HEK293 (cell line): Measurements from ENCODE around the gene ZNF438.

Experiments used
- CTCF ChIA-PET: fragments of 350-600 bp; formaldehyde crosslinking; extraction: SDS; loops from one replicate; lab custom pipeline; 2021; ENCODE audit warnings: antibody characterized with exemption; lab: Yijun Ruan, JAX
- POLR2A ChIA-PET: fragments of 300-600 bp; formaldehyde crosslinking; extraction: SDS; loops from one replicate; lab custom pipeline; 2020; ENCODE audit warnings: antibody characterized with exemption, inconsistent platforms; lab: Yijun Ruan, JAX
- H3K27ac ChIP-seq: fragments of 200-500 bp; sonication (Bioruptor generic); 2 replicates; pipeline ENCODE4 v1.5.1; 2014; ENCODE audit warnings: low read depth, low read length, control low read depth, inconsistent platforms; ENCODE audit errors: extremely low read depth
- H3K36me3 ChIP-seq, 2 experiments: fragments of 200-500 bp in 1 of 2; sonication (Bioruptor generic) in 1 of 2; 1 replicate in 1 of 2; 2 replicates in 1 of 2; pipeline ENCODE4 v1.5.1; 2014 to 2017; ENCODE audit warnings: inconsistent platforms in 2 of 2, low read length in 2 of 2; ENCODE audit not compliant: control insufficient read depth in 2 of 2, insufficient read depth in 1 of 2
- H3K4me1 ChIP-seq: fragments of 200-500 bp; sonication (Bioruptor generic); 2 replicates; pipeline ENCODE4 v1.5.1; 2014; ENCODE audit warnings: mild to moderate bottlenecking, low read length, inconsistent platforms; ENCODE audit not compliant: control insufficient read depth, insufficient read depth
- H3K4me3 ChIP-seq: 2 replicates; pipeline ENCODE4 v1.5.1; 2011; ENCODE audit warnings: low read depth, mild to moderate bottlenecking, control low read depth, low read length, moderate library complexity
- H3K9me3 ChIP-seq: fragments of 200-500 bp; sonication (Bioruptor generic); 2 replicates; pipeline ENCODE4 v1.5.1; 2014; ENCODE audit warnings: low read depth, low read length, inconsistent platforms; ENCODE audit not compliant: control insufficient read depth, insufficient read depth
- BCL11A ChIP-seq: fragments of 450-650 bp; formaldehyde crosslinking; IDR thresholded peaks from 2 replicates; pipeline ENCODE4 v1.5.1; 2016; ENCODE audit warnings: low read depth, missing biosample characterization, missing genetic modification characterization
- GLI2 ChIP-seq: fragments of 450-650 bp; formaldehyde crosslinking; IDR thresholded peaks from 2 replicates; pipeline ENCODE4; 2017; ENCODE audit warnings: missing biosample characterization, missing genetic modification characterization, low read depth, borderline replicate concordance
- GLIS1 ChIP-seq: fragments of 450-650 bp; formaldehyde crosslinking; IDR thresholded peaks from 2 replicates; pipeline ENCODE4 v1.5.1; 2016; ENCODE audit warnings: missing biosample characterization, missing genetic modification characterization
- GLIS2 ChIP-seq: fragments of 450-650 bp; formaldehyde crosslinking; IDR thresholded peaks from 2 replicates; pipeline ENCODE4 v1.5.1; 2016; ENCODE audit warnings: missing biosample characterization, missing genetic modification characterization
- KLF1 ChIP-seq: fragments of 450-650 bp; formaldehyde crosslinking; IDR thresholded peaks from 2 replicates; pipeline ENCODE4 v1.5.1; 2016; ENCODE audit warnings: missing biosample characterization, missing genetic modification characterization
- KLF16 ChIP-seq: fragments of 450-650 bp; formaldehyde crosslinking; IDR thresholded peaks from 2 replicates; pipeline ENCODE4 v1.5.1; 2017; ENCODE audit warnings: missing biosample characterization, missing genetic modification characterization
- REPIN1 ChIP-seq: fragments of 450-650 bp; formaldehyde crosslinking; IDR thresholded peaks from 2 replicates; pipeline ENCODE4 v1.5.1; 2017; ENCODE audit warnings: missing biosample characterization, missing genetic modification characterization, low read depth
- SCRT1 ChIP-seq: fragments of 450-650 bp; formaldehyde crosslinking; IDR thresholded peaks from 2 replicates; pipeline ENCODE4 v1.5.1; 2016; ENCODE audit warnings: missing biosample characterization, missing genetic modification characterization, borderline replicate concordance
- ZBTB17 ChIP-seq: fragments of 450-650 bp; formaldehyde crosslinking; IDR thresholded peaks from 2 replicates; pipeline ENCODE4 v1.5.1; 2016; ENCODE audit warnings: missing biosample characterization, missing genetic modification characterization
- ZFP37 ChIP-seq: fragments of 450-650 bp; formaldehyde crosslinking; IDR thresholded peaks from 2 replicates; pipeline ENCODE4 v1.5.1; 2016; ENCODE audit warnings: missing biosample characterization, missing genetic modification characterization
- ZNF146 ChIP-seq: fragments of 450-650 bp; formaldehyde crosslinking; IDR thresholded peaks from 2 replicates; pipeline ENCODE4 v1.5.1; 2016; ENCODE audit warnings: missing biosample characterization, missing genetic modification characterization
- ZNF174 ChIP-seq: fragments of 450-650 bp; formaldehyde crosslinking; IDR thresholded peaks from 2 replicates; pipeline ENCODE4 v1.5.0; 2017; ENCODE audit warnings: missing biosample characterization, mild to moderate bottlenecking, missing genetic modification characterization
- ZNF214 ChIP-seq: fragments of 450-650 bp; formaldehyde crosslinking; IDR thresholded peaks from 2 replicates; pipeline ENCODE4 v1.5.1; 2017; ENCODE audit warnings: missing biosample characterization, mild to moderate bottlenecking, missing genetic modification characterization, borderline replicate concordance
- ZNF239 ChIP-seq: fragments of 450-650 bp; formaldehyde crosslinking; IDR thresholded peaks from 2 replicates; pipeline ENCODE4 v1.5.1; 2016; ENCODE audit warnings: missing biosample characterization, missing genetic modification characterization
- ZNF266 ChIP-seq: fragments of 450-650 bp; formaldehyde crosslinking; IDR thresholded peaks from 2 replicates; pipeline ENCODE4 v1.5.1; 2016; ENCODE audit warnings: missing biosample characterization, missing genetic modification characterization, low read depth
- ZNF335 ChIP-seq: fragments of 450-650 bp; formaldehyde crosslinking; conservative IDR thresholded peaks from 2 replicates; pipeline ENCODE4 v1.5.1; 2016; ENCODE audit warnings: missing biosample characterization, missing genetic modification characterization
- ZNF529 ChIP-seq: fragments of 450-650 bp; formaldehyde crosslinking; IDR thresholded peaks from 2 replicates; pipeline ENCODE4 v1.5.1; 2017; ENCODE audit warnings: missing genetic modification characterization, missing biosample characterization; ENCODE audit not compliant: insufficient replicate concordance
- ZNF530 ChIP-seq: fragments of 450-650 bp; formaldehyde crosslinking; IDR thresholded peaks from 2 replicates; pipeline ENCODE4 v1.5.1; 2016; ENCODE audit warnings: low read depth, missing biosample characterization, missing genetic modification characterization
- ZNF561 ChIP-seq: fragments of 450-650 bp; IDR thresholded peaks from 2 replicates; pipeline ENCODE4 v1.5.1; 2018; ENCODE audit warnings: missing biosample characterization, missing genetic modification characterization, borderline replicate concordance
- ZNF571 ChIP-seq: fragments of 450-650 bp; formaldehyde crosslinking; IDR thresholded peaks from 2 replicates; pipeline ENCODE4 v1.5.0; 2017; ENCODE audit warnings: missing biosample characterization, missing genetic modification characterization
- ZNF677 ChIP-seq: fragments of 450-650 bp; IDR thresholded peaks from 2 replicates; pipeline ENCODE4 v1.5.0; 2018; ENCODE audit warnings: missing biosample characterization, mild to moderate bottlenecking, missing genetic modification characterization, moderate library complexity
- ZNF843 ChIP-seq: fragments of 450-650 bp; formaldehyde crosslinking; IDR thresholded peaks from 2 replicates; pipeline ENCODE4 v1.5.1; 2016; ENCODE audit warnings: missing biosample characterization, missing genetic modification characterization
- ZXDB ChIP-seq: fragments of 450-650 bp; formaldehyde crosslinking; IDR thresholded peaks from 2 replicates; pipeline ENCODE4 v1.5.1; 2016; ENCODE audit warnings: missing biosample characterization, missing genetic modification characterization
- TF ChIP-seq, protein P1 (sequence below): fragments of 450-650 bp; formaldehyde crosslinking; IDR thresholded peaks from 2 replicates; pipeline ENCODE4 v1.5.1; 2016; ENCODE audit warnings: missing biosample characterization, missing genetic modification characterization
- TF ChIP-seq, protein P2 (sequence below): fragments of 450-650 bp; formaldehyde crosslinking; IDR thresholded peaks from 2 replicates; pipeline ENCODE4 v1.5.1; 2016; ENCODE audit warnings: missing biosample characterization, missing genetic modification characterization
- TF ChIP-seq, protein P3 (sequence below): fragments of 450-650 bp; formaldehyde crosslinking; IDR thresholded peaks from 2 replicates; pipeline ENCODE4 v1.5.1; 2016; ENCODE audit warnings: missing biosample characterization, missing genetic modification characterization, low read depth

Gene ZNF438

DNA sequence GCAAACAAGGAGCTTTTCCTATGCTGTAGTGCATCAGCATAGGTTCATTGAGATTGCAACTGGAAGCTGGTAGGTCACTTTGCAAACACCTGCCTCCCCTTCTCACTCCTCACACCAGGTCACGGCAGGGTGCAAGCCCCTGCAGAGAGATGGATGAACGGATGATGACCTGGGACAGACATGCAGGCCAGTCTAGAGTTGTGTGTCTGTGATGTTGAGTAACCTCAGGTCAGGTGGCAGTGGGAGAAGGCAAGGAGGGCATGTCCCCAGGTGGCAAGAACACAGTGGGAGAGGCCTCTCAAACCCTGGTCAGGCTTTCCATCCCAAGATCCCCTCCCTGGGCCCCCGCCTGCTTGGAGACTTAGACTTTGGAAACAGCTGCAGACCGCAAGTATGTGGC is 205.0 kb downstream of the ZNF438 start (continued):
- TF ChIP-seq ZFP37 (tag by site-specific recombination): no peak
- no peak for TF ChIP-seq ZNF571 (tag by site-specific recombination)
- TF ChIP-seq BCL11A (tag by site-specific recombination): no peak
- no peak for TF ChIP-seq SCRT1 (tag by site-specific recombination)
- no peak for TF ChIP-seq ZNF239 (tag by site-specific recombination)
- no peak for TF ChIP-seq ZNF335 (tag by site-specific recombination)
- TF ChIP-seq, all 188 proteins: peak for 0

DNA sequence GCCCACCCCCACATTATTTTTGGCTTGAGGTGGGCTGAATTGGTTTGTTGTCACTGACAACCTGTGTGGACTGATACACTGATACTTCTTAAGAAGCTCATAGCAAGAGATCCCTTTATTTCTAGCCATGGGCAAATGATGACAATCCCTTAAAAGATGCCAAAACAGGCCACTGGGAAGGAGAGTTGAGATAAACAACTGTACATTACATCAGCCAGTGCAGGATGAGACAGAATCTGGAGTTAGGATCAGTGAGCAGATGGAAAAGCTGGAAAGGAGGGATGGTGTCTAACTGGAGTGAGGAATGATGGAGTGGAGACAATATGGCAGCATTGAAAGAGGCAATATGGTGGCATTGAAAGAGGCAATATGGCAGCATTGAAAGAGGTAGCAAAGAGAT is 206.2 kb downstream of the ZNF438 start:
- no peaks in the 10 kb centered on the region for H3K4me1 ChIP-seq
- H3K27ac ChIP-seq: no peak overlapping the region
- ChIA-PET CTCF (no interaction called here), POLR2A (no interaction called here)
- no peaks in the 10 kb centered on the region for H3K9me3 ChIP-seq
- no peaks in the 10 kb centered on the region for H3K36me3 ChIP-seq
- no peak for TF ChIP-seq ZNF146
- no peak for TF ChIP-seq ZNF214 (tag by site-specific recombination)
- TF ChIP-seq GLIS2 (tag by site-specific recombination): no peak
- no peak for TF ChIP-seq ZNF266 (tag by site-specific recombination)
- TF ChIP-seq ZNF561 (tag by site-specific recombination): no peak
- TF ChIP-seq, protein P1, sequence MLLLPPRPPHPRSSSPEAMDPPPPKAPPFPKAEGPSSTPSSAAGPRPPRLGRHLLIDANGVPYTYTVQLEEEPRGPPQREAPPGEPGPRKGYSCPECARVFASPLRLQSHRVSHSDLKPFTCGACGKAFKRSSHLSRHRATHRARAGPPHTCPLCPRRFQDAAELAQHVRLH (tag by site-specific recombination): no peak
- TF ChIP-seq ZBTB17 (tag by site-specific recombination): no peak
- no peak for TF ChIP-seq GLIS1
- TF ChIP-seq, protein P2, sequence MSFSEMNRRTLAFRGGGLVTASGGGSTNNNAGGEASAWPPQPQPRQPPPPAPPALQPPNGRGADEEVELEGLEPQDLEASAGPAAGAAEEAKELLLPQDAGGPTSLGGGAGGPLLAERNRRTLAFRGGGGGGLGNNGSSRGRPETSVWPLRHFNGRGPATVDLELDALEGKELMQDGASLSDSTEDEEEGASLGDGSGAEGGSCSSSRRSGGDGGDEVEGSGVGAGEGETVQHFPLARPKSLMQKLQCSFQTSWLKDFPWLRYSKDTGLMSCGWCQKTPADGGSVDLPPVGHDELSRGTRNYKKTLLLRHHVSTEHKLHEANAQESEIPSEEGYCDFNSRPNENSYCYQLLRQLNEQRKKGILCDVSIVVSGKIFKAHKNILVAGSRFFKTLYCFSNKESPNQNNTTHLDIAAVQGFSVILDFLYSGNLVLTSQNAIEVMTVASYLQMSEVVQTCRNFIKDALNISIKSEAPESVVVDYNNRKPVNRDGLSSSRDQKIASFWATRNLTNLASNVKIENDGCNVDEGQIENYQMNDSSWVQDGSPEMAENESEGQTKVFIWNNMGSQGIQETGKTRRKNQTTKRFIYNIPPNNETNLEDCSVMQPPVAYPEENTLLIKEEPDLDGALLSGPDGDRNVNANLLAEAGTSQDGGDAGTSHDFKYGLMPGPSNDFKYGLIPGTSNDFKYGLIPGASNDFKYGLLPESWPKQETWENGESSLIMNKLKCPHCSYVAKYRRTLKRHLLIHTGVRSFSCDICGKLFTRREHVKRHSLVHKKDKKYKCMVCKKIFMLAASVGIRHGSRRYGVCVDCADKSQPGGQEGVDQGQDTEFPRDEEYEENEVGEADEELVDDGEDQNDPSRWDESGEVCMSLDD (tag by site-specific recombination): no peak
- TF ChIP-seq, protein P3, sequence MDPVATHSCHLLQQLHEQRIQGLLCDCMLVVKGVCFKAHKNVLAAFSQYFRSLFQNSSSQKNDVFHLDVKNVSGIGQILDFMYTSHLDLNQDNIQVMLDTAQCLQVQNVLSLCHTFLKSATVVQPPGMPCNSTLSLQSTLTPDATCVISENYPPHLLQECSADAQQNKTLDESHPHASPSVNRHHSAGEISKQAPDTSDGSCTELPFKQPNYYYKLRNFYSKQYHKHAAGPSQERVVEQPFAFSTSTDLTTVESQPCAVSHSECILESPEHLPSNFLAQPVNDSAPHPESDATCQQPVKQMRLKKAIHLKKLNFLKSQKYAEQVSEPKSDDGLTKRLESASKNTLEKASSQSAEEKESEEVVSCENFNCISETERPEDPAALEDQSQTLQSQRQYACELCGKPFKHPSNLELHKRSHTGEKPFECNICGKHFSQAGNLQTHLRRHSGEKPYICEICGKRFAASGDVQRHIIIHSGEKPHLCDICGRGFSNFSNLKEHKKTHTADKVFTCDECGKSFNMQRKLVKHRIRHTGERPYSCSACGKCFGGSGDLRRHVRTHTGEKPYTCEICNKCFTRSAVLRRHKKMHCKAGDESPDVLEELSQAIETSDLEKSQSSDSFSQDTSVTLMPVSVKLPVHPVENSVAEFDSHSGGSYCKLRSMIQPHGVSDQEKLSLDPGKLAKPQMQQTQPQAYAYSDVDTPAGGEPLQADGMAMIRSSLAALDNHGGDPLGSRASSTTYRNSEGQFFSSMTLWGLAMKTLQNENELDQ (tag by site-specific recombination): no peak
- TF ChIP-seq GLI2 (tag by site-specific recombination): no peak
- no peak for TF ChIP-seq ZNF530 (tag by site-specific recombination)
- no peak for TF ChIP-seq REPIN1 (tag by site-specific recombination)
- H3K4me3 ChIP-seq: no peak overlapping the region

DNA sequence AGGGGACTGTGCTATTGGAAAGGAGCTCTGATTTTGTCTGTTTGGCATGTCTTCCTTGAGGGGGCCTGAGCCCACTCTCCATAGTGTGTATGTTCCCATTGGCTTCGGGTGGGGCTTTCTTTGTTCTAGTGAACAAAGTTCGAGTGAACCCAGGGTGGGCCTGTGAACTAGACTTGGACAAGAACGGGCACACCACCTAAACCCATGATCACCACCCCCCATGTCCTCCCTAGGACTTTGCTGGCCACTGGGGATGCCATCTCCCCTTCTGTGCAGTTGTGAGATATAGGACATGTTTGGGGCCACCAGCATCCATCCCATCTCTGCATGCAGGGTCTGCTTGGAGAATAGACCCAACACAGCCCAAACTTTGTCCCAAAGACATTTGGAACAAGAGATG is 206.6 kb downstream of the ZNF438 start:
- Histone ChIP-seq H3K4me1 (no peaks in the 10 kb centered on the region), H3K4me3 (no peak overlapping the region), H3K27ac (no peak overlapping the region), H3K9me3 (no peaks in the 10 kb centered on the region), H3K36me3 (no peaks in the 10 kb centered on the region)
- ChIA-PET POLR2A (no interaction called here), CTCF (no interaction called here)
- TF ChIP-seq ZNF529 (no peak), ZBTB17 (tag by site-specific recombination) (no peak), ZNF843 (tag by site-specific recombination) (no peak), ZXDB (tag by site-specific recombination) (no peak), ZNF677 (tag by site-specific recombination) (no peak), KLF1 (tag by site-specific recombination) (no peak), KLF16 (tag by site-specific recombination) (no peak), ZNF174 (tag by site-specific recombination) (no peak)
- TF ChIP-seq, protein P3 (tag by site-specific recombination): no peak
